Muscle layer of duodenum (tissue), 2 donors: ENCODE measurements around the gene CFDP1.

Experiments
- H3K27ac ChIP-seq: one replicate; pipeline ENCODE4 v1.7.0; 2013; ENCODE audit warnings: mild to moderate bottlenecking, low read length
- H3K27me3 ChIP-seq: one replicate; pipeline ENCODE4 v1.7.0; 2013; ENCODE audit warnings: low read depth, mild to moderate bottlenecking, control low read depth, low read length
- H3K36me3 ChIP-seq, 2 donors: one replicate each; pipeline ENCODE4 v1.7.0; 2013; ENCODE audit warnings: low read length in 2 of 2, control low read depth in 1 of 2, mild to moderate bottlenecking in 1 of 2; ENCODE audit not compliant: insufficient read depth in 2 of 2, control insufficient read depth in 1 of 2
- H3K4me1 ChIP-seq, 2 donors: one replicate each; pipeline ENCODE4 v1.7.0; 2013; ENCODE audit warnings: low read length in 2 of 2, mild to moderate bottlenecking in 2 of 2, control low read depth in 1 of 2, moderate library complexity in 1 of 2; ENCODE audit not compliant: insufficient read depth in 2 of 2, control insufficient read depth in 1 of 2
- H3K4me3 ChIP-seq, 2 donors: one replicate each; pipeline ENCODE4 v1.7.0; 2013; ENCODE audit warnings: low read length in 2 of 2, low read depth in 1 of 2, mild to moderate bottlenecking in 1 of 2
- H3K9me3 ChIP-seq, 2 donors: one replicate each; pipeline ENCODE4 v1.7.0; 2013; ENCODE audit warnings: low read length in 2 of 2, control low read depth in 1 of 2, mild to moderate bottlenecking in 1 of 2; ENCODE audit not compliant: control insufficient read depth in 1 of 2
- donor health status: healthy.

Gene CFDP1

GRCh38 chr16:75251280-75252048 lies 181.8 kb downstream of the CFDP1 start, which contains the start of gene BCAR1:
Gene BCAR1 (minus strand): TSS chr16:75251624. CDS start chr16:75251482, 142 bp downstream.
- H3K36me3 ChIP-seq, result no peaks in the 10 kb centered on the region
- H3K9me3 ChIP-seq, result no peaks in the 10 kb centered on the region
- peak within 1 kb of the TSS; percentile 80 for H3K27ac ChIP-seq
- peak within 1 kb of the TSS; percentile 68 to 70 for H3K4me3 ChIP-seq
- H3K27me3 ChIP-seq, result no peaks in the 10 kb centered on the region
- H3K4me1 ChIP-seq, result peaks cover 27 to 92% of the 10 kb centered on the region in 2 donors

DNA sequence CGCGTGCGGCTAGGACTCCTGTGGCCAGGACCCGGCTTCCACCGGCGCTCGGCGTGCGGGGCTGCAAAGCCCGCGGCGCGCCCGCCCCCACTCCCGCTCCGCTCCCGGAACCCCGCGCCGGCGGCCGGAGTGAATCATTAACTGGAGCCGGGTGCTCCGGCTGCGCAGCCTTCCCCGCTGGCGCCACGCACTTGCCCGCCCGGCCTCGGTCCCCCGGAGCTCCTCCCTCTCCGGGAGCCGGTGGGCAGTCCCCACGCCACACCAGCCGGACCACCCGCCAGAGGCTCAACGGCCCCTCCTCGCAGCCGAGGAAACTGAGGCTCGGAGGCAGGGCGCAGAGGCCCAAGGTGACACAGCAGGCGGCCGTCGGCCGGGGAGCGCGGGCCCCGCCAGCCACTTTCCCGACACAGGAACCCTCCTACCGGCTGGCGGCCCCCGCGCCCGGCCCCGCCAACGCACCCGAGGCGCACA lies 182.5 kb downstream of the CFDP1 start:
- H3K9me3 ChIP-seq, result no peaks in the 10 kb centered on the region
- peak overlapping the region; percentile 80 for H3K27ac ChIP-seq
- H3K4me3 ChIP-seq, result peak overlapping the region; percentile 68 to 70
- peaks cover 27 to 91% of the 10 kb centered on the region in 2 donors for H3K4me1 ChIP-seq
- no peaks in the 10 kb centered on the region for H3K36me3 ChIP-seq
- no peaks in the 10 kb centered on the region for H3K27me3 ChIP-seq

- H3K27ac ChIP-seq, result peak overlapping the region; percentile 80
- peak overlapping the region; percentile 68 to 70 for H3K4me3 ChIP-seq
- no peaks in the 10 kb centered on the region for H3K27me3 ChIP-seq
- H3K9me3 ChIP-seq, result no peaks in the 10 kb centered on the region
- H3K4me1 ChIP-seq, result peaks cover 27 to 94% of the 10 kb centered on the region in 2 donors
- peaks cover 0 to 5% of the 10 kb centered on the region in 2 donors for H3K36me3 ChIP-seq
Observed at GRCh38 chr16:75250089-75250808, 183.1 kb downstream of the CFDP1 start.

DNA sequence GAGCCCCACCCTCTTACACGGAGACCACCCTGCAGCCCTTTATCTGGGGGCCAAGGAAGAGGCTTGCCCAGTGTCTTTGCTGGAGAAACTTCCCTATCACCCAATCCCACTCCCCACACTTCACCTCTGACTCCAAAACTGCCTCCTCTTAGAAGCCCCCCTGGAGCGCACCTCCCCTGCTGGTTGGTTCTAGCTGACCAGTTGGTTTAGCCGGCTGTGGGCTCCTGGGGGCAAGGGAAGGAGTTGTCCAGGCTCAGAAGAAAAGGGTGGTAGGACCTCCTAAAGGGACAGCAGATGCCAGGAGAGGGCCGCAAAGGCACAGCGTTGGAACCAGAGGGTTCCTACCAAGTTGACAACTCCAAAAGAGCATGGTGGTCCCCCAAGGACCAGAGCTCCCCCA lies 183.9 kb downstream of the CFDP1 start:
- H3K4me1 ChIP-seq, result peaks cover 32 to 94% of the 10 kb centered on the region in 2 donors
- H3K36me3 ChIP-seq, result peaks cover 0 to 8% of the 10 kb centered on the region in 2 donors
- H3K9me3 ChIP-seq, result no peaks in the 10 kb centered on the region
- H3K27me3 ChIP-seq, result no peaks in the 10 kb centered on the region
- peak overlapping the region; percentile 52 to 68 for H3K4me3 ChIP-seq
- H3K27ac ChIP-seq, result peak overlapping the region; percentile 24

GRCh38 chr16:75248536-75249380 lies 184.5 kb downstream of the CFDP1 start:
- Histone ChIP-seq H3K9me3 (no peaks in the 10 kb centered on the region), H3K4me1 (peaks cover 38 to 94% of the 10 kb centered on the region in 2 donors), H3K4me3 (no peak overlapping the region), H3K27ac (peak overlapping the region; percentile 75), H3K27me3 (no peaks in the 10 kb centered on the region), H3K36me3 (peaks cover 0 to 10% of the 10 kb centered on the region in 2 donors)

DNA sequence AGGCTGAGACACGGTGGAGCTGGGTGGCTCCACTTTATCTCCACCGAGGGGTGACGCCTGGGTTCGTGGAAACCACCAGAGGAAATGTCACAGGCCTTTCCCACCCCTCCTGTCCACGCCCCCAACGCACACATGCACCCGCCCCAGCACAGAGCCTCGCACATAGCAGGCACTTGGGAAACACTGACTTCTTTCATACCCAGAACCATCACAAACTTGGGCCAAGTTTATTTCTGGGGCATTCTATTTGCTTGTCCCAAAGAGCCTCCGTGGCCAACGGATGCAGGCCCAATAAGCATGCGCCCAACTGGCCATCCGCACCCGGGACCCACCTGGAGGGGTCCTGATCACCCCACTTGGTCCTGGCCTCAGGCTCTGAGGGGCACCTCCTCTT lies 185.2 kb downstream of the CFDP1 start:
- peak overlapping the region; percentile 75 for H3K27ac ChIP-seq
- H3K36me3 ChIP-seq, result peaks cover 0 to 10% of the 10 kb centered on the region in 2 donors
- H3K27me3 ChIP-seq, result no peaks in the 10 kb centered on the region
- H3K9me3 ChIP-seq, result no peaks in the 10 kb centered on the region
- no peak overlapping the region for H3K4me3 ChIP-seq
- peaks cover 36 to 94% of the 10 kb centered on the region in 2 donors for H3K4me1 ChIP-seq

GRCh38 chr16:75247249-75247648 lies 186.1 kb downstream of the CFDP1 start:
- peaks cover 27 to 86% of the 10 kb centered on the region in 2 donors for H3K4me1 ChIP-seq
- no peaks in the 10 kb centered on the region for H3K9me3 ChIP-seq
- no peak overlapping the region for H3K4me3 ChIP-seq
- no peaks in the 10 kb centered on the region for H3K27me3 ChIP-seq
- peak overlapping the region; percentile 75 for H3K27ac ChIP-seq
- H3K36me3 ChIP-seq, result peaks cover 0 to 15% of the 10 kb centered on the region in 2 donors

- no peaks in the 10 kb centered on the region for H3K27me3 ChIP-seq
- no peaks in the 10 kb centered on the region for H3K9me3 ChIP-seq
- peak overlapping the region; percentile 70 for H3K27ac ChIP-seq
- peaks cover 0 to 21% of the 10 kb centered on the region in 2 donors for H3K36me3 ChIP-seq
- peaks cover 23 to 80% of the 10 kb centered on the region in 2 donors for H3K4me1 ChIP-seq
- no peak overlapping the region for H3K4me3 ChIP-seq
Observed at GRCh38 chr16:75246504-75247205, 186.6 kb downstream of the CFDP1 start.

GRCh38 chr16:75244844-75245758 lies 188.2 kb downstream of the CFDP1 start:
- peak overlapping the region; percentile 70 for H3K27ac ChIP-seq
- no peaks in the 10 kb centered on the region for H3K27me3 ChIP-seq
- peak overlapping the region in 1 of 2 donors; percentile 37 for H3K4me3 ChIP-seq
- H3K36me3 ChIP-seq, result peaks cover 4 to 33% of the 10 kb centered on the region in 2 donors
- H3K4me1 ChIP-seq, result peaks cover 23 to 71% of the 10 kb centered on the region in 2 donors
- no peaks in the 10 kb centered on the region for H3K9me3 ChIP-seq
